Uterus (tissue), 4 donors: ENCODE data around the gene WDFY4. TPM values are rescaled to one million over a fixed set of nuclear protein-coding genes. Genes with fewer than 3 reads are reported as not detected.

Experiments
- DNase-seq, 2 donors: peaks; one replicate each; pipeline ENCODE4 v3.0.0-alpha.2; 2019 to 2020
- H3K27ac ChIP-seq, 2 donors: fragments of 200-600 bp; sonication (generic); 1 replicate in 1 of 2; 2 replicates in 1 of 2; pipeline ENCODE4 v1.5.1; 2016 to 2018
- H3K27me3 ChIP-seq, 2 donors: fragments of 200-600 bp; sonication (generic); one replicate each; pipeline ENCODE4 v1.5.1; 2018 to 2019; ENCODE audit warnings: control low read depth in 1 of 2
- H3K36me3 ChIP-seq, 2 donors: fragments of 200-600 bp; sonication (generic); one replicate each; pipeline ENCODE4 v1.5.1; 2019; ENCODE audit warnings: control low read depth in 1 of 2
- H3K4me1 ChIP-seq, 2 donors: fragments of 200-600 bp; sonication (generic); one replicate each; pipeline ENCODE4 v1.5.1; 2018 to 2019; ENCODE audit warnings: control low read depth in 1 of 2
- H3K4me3 ChIP-seq, 2 donors: fragments of 200-600 bp; sonication (generic); 1 replicate in 1 of 2; 2 replicates in 1 of 2; pipeline ENCODE4 v1.5.1; 2018 to 2019; ENCODE audit warnings: mild to moderate bottlenecking in 1 of 2
- H3K9me3 ChIP-seq, 2 donors: fragments of 200-600 bp; sonication (generic); one replicate each; pipeline ENCODE4 v1.5.1; 2019; ENCODE audit warnings: control low read depth in 1 of 2
- POLR2A ChIP-seq, 2 donors: fragments of 450-650 bp; IDR thresholded peaks; one replicate each; pipeline ENCODE4 v1.6.1; 2016; ENCODE audit warnings: antibody characterized with exemption in 2 of 2, mild to moderate bottlenecking in 1 of 2, moderate library complexity in 1 of 2
- intact Hi-C: fragments of 100-400 bp; cut with DNase I; formaldehyde crosslinking; loops from one replicate; pipeline ENCODE4 v1.15.1; 2023; ENCODE audit warnings: low total_unique reads
- total RNA-seq, 4 donors: library from RNA; depleted of rRNA in 3 of 4; stranded (reverse); fragments of >200 nt in 3 of 4; gene quantifications; one replicate each; pipeline versions ENCODE4 v1.1.0 to v1.2.4, GENCODE V29; 2014 to 2023
- TF ChIP-seq, protein P1 (sequence below), 4 experiments: fragments of 200-600 bp in 2 of 4; fragments of 450-650 bp in 2 of 4; sonication (generic) in 2 of 4; IDR thresholded peaks; one replicate each; pipeline ENCODE4 v1.5.1; 2016 to 2019; ENCODE audit warnings: antibody characterized with exemption in 4 of 4, mild to moderate bottlenecking in 2 of 4, moderate library complexity in 1 of 4
- donor health status: DM: yes; HTN: yes; CAD: no.

WDFY4 gene
- total RNA-seq, 4 donors from 2014 or later = 0.26 to 5.2 (median 1.2) TPM

DNA sequence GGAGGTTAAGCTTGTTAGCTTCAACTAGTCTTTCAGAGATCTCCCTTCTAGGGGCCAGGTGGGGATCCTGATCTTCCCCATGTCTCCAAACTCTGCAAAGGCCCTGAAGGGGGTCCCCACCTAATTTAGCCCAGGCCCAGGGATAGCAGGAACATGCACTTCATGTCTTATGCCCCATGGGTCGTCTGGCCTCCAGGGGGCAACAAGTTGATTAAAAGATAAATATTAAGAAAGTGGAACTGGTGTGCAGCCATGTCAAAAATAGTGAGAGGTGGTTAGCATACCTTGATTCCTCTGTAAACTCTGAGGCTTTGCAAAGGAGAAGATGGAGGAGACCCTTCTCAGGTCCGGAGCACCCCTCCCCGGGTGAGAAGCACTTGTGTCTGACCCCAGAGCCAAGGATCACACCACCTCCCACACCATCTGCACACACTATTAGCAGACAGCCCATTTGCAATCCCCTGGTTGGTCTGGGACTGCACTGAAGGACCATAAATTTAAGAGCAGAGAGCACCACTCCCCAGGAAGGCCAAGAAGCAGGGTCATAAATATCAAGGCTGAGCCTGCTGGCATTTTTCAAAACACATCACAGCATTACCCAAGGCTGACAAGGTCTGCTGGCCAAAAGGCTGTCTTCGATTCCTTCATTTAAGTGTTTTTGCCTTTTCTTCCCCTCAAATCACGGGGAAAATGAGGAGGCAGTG lies 299.1 kb downstream of the WDFY4 start:
- Histone ChIP-seq H3K36me3 (no peaks in the 10 kb centered on the region), H3K27me3 (no peaks in the 10 kb centered on the region), H3K4me1 (no peaks in the 10 kb centered on the region), H3K9me3 (no peaks in the 10 kb centered on the region), H3K27ac (no peak overlapping the region), H3K4me3 (no peak overlapping the region)
- TF ChIP-seq, protein P1, sequence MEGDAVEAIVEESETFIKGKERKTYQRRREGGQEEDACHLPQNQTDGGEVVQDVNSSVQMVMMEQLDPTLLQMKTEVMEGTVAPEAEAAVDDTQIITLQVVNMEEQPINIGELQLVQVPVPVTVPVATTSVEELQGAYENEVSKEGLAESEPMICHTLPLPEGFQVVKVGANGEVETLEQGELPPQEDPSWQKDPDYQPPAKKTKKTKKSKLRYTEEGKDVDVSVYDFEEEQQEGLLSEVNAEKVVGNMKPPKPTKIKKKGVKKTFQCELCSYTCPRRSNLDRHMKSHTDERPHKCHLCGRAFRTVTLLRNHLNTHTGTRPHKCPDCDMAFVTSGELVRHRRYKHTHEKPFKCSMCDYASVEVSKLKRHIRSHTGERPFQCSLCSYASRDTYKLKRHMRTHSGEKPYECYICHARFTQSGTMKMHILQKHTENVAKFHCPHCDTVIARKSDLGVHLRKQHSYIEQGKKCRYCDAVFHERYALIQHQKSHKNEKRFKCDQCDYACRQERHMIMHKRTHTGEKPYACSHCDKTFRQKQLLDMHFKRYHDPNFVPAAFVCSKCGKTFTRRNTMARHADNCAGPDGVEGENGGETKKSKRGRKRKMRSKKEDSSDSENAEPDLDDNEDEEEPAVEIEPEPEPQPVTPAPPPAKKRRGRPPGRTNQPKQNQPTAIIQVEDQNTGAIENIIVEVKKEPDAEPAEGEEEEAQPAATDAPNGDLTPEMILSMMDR (IDR thresholded peaks at IDR 0.05) = no peak
- TF ChIP-seq POLR2A (IDR thresholded peaks at IDR 0.05) = no peak
- intact Hi-C loops = no loop called here
- DNase-seq = no peak

DNA sequence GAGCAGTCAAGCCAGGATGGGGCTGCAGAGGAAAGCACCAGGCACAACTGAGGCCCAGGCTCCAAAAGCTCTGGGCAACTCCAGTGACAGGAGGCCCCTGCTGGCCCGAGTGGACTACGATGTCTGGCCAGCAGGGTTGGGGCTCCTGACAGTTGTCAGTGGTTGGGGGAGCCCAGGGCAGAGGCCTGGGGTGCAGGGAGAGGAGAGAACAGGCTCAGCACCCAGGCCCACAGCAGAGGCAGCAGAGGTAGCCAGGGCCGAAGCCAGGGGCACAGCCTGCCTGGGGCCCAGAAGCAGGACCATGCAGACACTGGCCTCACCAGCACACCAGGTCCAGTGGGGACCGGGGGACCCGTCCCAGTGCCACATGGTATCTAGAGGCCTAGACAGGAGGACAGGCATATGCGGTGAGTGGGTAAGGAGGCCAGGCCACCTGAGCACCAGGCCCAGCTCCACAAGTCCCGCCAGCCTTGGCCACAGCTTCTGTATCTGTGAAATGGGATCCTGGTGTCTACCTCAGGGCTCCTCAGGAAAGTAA lies 301.0 kb downstream of the WDFY4 start:
- H3K4me3 ChIP-seq = no peak overlapping the region
- H3K4me1 ChIP-seq = no peaks in the 10 kb centered on the region
- intact Hi-C loops = no loop called here
- TF ChIP-seq POLR2A (IDR thresholded peaks at IDR 0.05) = no peak
- TF ChIP-seq, protein P1 (IDR thresholded peaks at IDR 0.05) = no peak
- no peaks in the 10 kb centered on the region for H3K36me3 ChIP-seq
- DNase-seq = no peak
- no peaks in the 10 kb centered on the region for H3K27me3 ChIP-seq
- no peak overlapping the region for H3K27ac ChIP-seq
- H3K9me3 ChIP-seq = no peaks in the 10 kb centered on the region

DNA sequence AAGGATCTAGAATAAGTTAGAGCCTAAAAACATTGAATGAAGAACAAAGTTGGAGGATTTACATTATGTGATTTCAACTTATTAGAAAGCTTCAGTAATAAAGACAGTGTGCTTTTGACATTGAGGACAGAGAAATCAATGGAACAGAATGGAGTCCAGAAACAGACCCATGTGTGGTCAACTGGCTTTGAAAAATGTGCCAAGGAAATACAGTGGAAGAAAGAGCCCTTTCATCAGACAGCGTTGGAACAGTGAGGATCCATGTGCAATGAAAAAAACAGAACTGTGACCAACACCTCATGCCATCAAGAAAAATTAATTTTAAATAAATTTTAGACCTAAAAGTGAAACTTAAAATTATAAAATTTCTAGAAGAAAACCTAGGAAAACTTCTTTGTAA lies 305.6 kb downstream of the WDFY4 start:
- no peak for TF ChIP-seq POLR2A (IDR thresholded peaks at IDR 0.05)
- TF ChIP-seq, protein P1 (IDR thresholded peaks at IDR 0.05) = no peak
- no peak for DNase-seq
- Histone ChIP-seq H3K36me3 (no peaks in the 10 kb centered on the region), H3K9me3 (no peaks in the 10 kb centered on the region), H3K4me1 (no peaks in the 10 kb centered on the region), H3K27ac (no peak overlapping the region), H3K27me3 (no peaks in the 10 kb centered on the region), H3K4me3 (no peak overlapping the region)
- intact Hi-C loops = no loop called here

DNA sequence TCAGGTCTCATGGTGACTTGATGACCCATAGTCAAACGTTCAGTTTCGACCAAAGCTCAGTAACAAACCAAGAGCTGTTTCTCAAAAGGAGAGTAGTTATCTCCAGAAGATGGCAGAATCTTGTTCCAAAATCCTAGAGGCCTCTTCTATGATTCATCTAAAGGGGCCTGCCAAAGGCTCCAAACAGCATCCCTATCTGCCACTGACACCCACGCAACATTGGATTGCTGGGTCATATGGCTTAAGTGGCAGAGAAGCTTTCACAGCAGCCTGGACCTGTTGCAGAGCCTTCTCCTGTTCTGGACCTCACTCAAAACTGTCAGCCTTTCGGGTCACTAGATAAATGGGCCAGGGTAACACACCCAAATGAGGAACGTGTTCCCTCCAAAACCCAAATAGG lies 309.0 kb downstream of the WDFY4 start:
- H3K4me3 ChIP-seq = no peak overlapping the region
- H3K27ac ChIP-seq = no peak overlapping the region
- H3K27me3 ChIP-seq = no peaks in the 10 kb centered on the region
- no peak for DNase-seq
- no peak for TF ChIP-seq POLR2A (IDR thresholded peaks at IDR 0.05)
- TF ChIP-seq, protein P1 (IDR thresholded peaks at IDR 0.05) = no peak
- H3K9me3 ChIP-seq = no peaks in the 10 kb centered on the region
- H3K36me3 ChIP-seq = no peaks in the 10 kb centered on the region
- H3K4me1 ChIP-seq = no peaks in the 10 kb centered on the region
- intact Hi-C loops = no loop called here

DNA sequence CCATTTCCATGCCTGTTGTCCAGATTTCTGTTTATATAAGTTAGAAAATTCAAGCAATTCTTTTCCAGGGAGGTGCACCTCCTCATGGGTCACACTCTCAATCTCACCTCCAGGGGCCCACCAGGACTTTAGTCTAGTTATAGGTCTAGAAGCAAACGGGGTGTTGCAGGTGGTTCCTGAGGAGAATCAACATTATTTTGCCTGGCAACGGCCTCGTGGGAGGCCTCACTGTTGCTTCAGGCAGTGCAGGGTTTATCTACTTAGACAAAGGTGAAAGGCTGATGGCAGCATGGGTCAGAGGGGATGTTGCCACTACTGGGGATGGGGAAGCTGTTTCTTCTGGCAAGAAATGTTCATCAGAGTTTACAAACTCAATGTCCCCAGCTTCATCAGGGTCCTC lies 311.7 kb downstream of the WDFY4 start:
- TF ChIP-seq, protein P1 (IDR thresholded peaks at IDR 0.05) = no peak
- TF ChIP-seq POLR2A (IDR thresholded peaks at IDR 0.05) = no peak
- H3K27ac ChIP-seq = no peak overlapping the region
- no peaks in the 10 kb centered on the region for H3K27me3 ChIP-seq
- no peaks in the 10 kb centered on the region for H3K9me3 ChIP-seq
- intact Hi-C loops = no loop called here
- H3K36me3 ChIP-seq = no peaks in the 10 kb centered on the region
- H3K4me3 ChIP-seq = no peak overlapping the region
- DNase-seq = no peak
- no peaks in the 10 kb centered on the region for H3K4me1 ChIP-seq
